K562 (cell line): ENCODE data around the gene IFI44L. TPM values are rescaled to one million over a fixed set of nuclear protein-coding genes. Genes with fewer than 3 reads are reported as not detected.

Experiments used
- ATAC-seq: fragments of 200-7000 bp; cut with Tn5 transposase; 3 replicates; pipeline ENCODE4 v1.9.1; 2020; ENCODE audit warnings: moderate library complexity
- BruUV-seq: library from RNA; stranded (reverse); fragments of 400-500 nt; replicated peaks from 2 replicates; lab custom pipeline; 2021; lab: Mats Ljungman, UMichigan
- CTCF ChIA-PET: fragments of 300-600 bp; formaldehyde crosslinking; extraction: SDS; loops from one replicate; lab custom pipeline; 2021; ENCODE audit warnings: low intra/inter-chr PET ratio; lab: Yijun Ruan, JAX
- POLR2A ChIA-PET: fragments of 300-600, 350-650 bp; sonication (Branson Sonifier 250); formaldehyde crosslinking; extraction: SDS; loops from one replicate; lab custom pipeline; 2021; ENCODE audit warnings: antibody characterized with exemption, inconsistent platforms; lab: Yijun Ruan, JAX
- DNase-seq, 4 experiments: peaks; one replicate each; pipeline versions ENCODE4 v3.0.0 to v3.0.0-alpha.2; 2011 to 2018; ENCODE audit warnings: low spot score in 3 of 4, mixed read lengths in 3 of 4; ENCODE audit errors: extremely low read depth in 1 of 4
- FAIRE-seq: peaks from 2 replicates; lab custom pipeline; 2011; peaks lifted over from hg19 to GRCh38; lab: Jason Lieb, UNC
- H2AFZ ChIP-seq: 2 replicates; pipeline ENCODE4 v1.6.0; 2011; ENCODE audit warnings: low read depth, low read length, control low read depth, inconsistent platforms
- H3K27ac ChIP-seq: fragments of 200-600 bp; 3 replicates; pipeline ENCODE4 v1.8.0; 2011; ENCODE audit warnings: low read depth, mild to moderate bottlenecking, control low read depth, inconsistent platforms, low read length, moderate library complexity, mixed read lengths; ENCODE audit errors: extremely low read depth
- H3K27me3 ChIP-seq, 2 experiments: fragments of 300-600 bp in 1 of 2; 2 replicates in 1 of 2; 3 replicates in 1 of 2; pipeline versions ENCODE4 v1.6.0 to v1.8.0; 2011; ENCODE audit warnings: inconsistent platforms in 2 of 2, low read length in 2 of 2, mild to moderate bottlenecking in 1 of 2, mixed read lengths in 1 of 2, moderate library complexity in 1 of 2; ENCODE audit not compliant: control insufficient read depth in 2 of 2, insufficient read depth in 2 of 2
- H3K36me3 ChIP-seq: fragments of 300-600 bp; 3 replicates; pipeline ENCODE4 v1.8.0; 2011; ENCODE audit warnings: mild to moderate bottlenecking, low read length, inconsistent platforms; ENCODE audit not compliant: control insufficient read depth, insufficient read depth
- H3K4me1 ChIP-seq, 2 experiments: fragments of 200-600 bp in 1 of 2; replicated peaks in 1 of 2; 2 replicates in 1 of 2; 3 replicates in 1 of 2; pipeline versions ENCODE4 v1.5.1 to v1.8.0; 2011; ENCODE audit warnings: inconsistent platforms in 2 of 2, low read length in 2 of 2, mild to moderate bottlenecking in 1 of 2, mixed read lengths in 1 of 2, moderate library complexity in 1 of 2; ENCODE audit not compliant: control insufficient read depth in 2 of 2, insufficient read depth in 2 of 2
- H3K4me2 ChIP-seq: 2 replicates; pipeline ENCODE4 v1.6.1; 2011; ENCODE audit warnings: low read length, control low read depth, inconsistent platforms, mixed read lengths; ENCODE audit not compliant: insufficient read depth
- H3K4me3 ChIP-seq: fragments of 200-600 bp; sonication (generic), shearing (Covaris generic); 2 replicates; pipeline ENCODE4 v1.5.1; 2016; ENCODE audit warnings: control low read depth, inconsistent platforms
- H3K79me2 ChIP-seq: fragments of 200-600 bp; 3 replicates; pipeline ENCODE4 v1.8.0; 2011; ENCODE audit warnings: low read length, inconsistent platforms; ENCODE audit not compliant: control insufficient read depth, insufficient read depth
- H3K9ac ChIP-seq, 2 experiments: 2 replicates each; pipeline versions ENCODE4 v1.6.0 to v1.6.1; 2011; ENCODE audit warnings: low read depth in 2 of 2, low read length in 2 of 2, control low read depth in 1 of 2, inconsistent platforms in 1 of 2, mild to moderate bottlenecking in 1 of 2, mixed read lengths in 1 of 2; ENCODE audit not compliant: insufficient read depth in 1 of 2
- H3K9me1 ChIP-seq: one replicate; pipeline ENCODE4 v1.6.0; 2011; ENCODE audit warnings: inconsistent platforms, mild to moderate bottlenecking, low read length, moderate library complexity; ENCODE audit not compliant: control insufficient read depth, insufficient read depth
- H3K9me3 ChIP-seq: replicated peaks from 2 replicates; pipeline ENCODE4 v1.5.1; 2011; ENCODE audit warnings: low read depth, low read length, inconsistent platforms; ENCODE audit not compliant: control insufficient read depth, insufficient read depth
- H4K20me1 ChIP-seq: replicated peaks from 2 replicates; pipeline ENCODE4 v1.6.1; 2011; ENCODE audit warnings: low read length, inconsistent platforms, mixed read lengths; ENCODE audit not compliant: control insufficient read depth, insufficient read depth
- E2F3 ChIP-seq: fragments of 250-450 bp; sonication (Bioruptor Pico); IDR thresholded peaks from 2 replicates; pipeline ENCODE4 v1.4.0; 2020; ENCODE audit warnings: mild to moderate bottlenecking
- MCM5 ChIP-seq: fragments of 450-650 bp; IDR thresholded peaks from 2 replicates; pipeline ENCODE4 v1.6.1; 2016; ENCODE audit warnings: low read depth
- POLR2H ChIP-seq: IDR thresholded peaks from 2 replicates; pipeline ENCODE4 v1.6.1; 2016; ENCODE audit warnings: missing genetic modification characterization, low read depth, mild to moderate bottlenecking, control low read depth, missing compliant biosample characterization, moderate library complexity
- SMAD2 ChIP-seq: fragments of 150-350 bp; IDR thresholded peaks from 2 replicates; pipeline ENCODE4 v1.6.1; 2014; ENCODE audit warnings: low read depth, mild to moderate bottlenecking, low read length
- ZNF316 ChIP-seq: fragments of 450-650 bp; IDR thresholded peaks from 2 replicates; pipeline ENCODE4 v1.6.1; 2016
- ZNF354B ChIP-seq: fragments of 250-450 bp; sonication (Bioruptor Pico); IDR thresholded peaks from 2 replicates; pipeline ENCODE4 v1.4.0; 2020
- ZNF431 ChIP-seq: sonication (generic); formaldehyde crosslinking; IDR thresholded peaks from 2 replicates; pipeline ENCODE4 v1.8.0; 2022; ENCODE audit warnings: mild to moderate bottlenecking, missing genetic modification reagents
- ZNF583 ChIP-seq: fragments of 250-450 bp; sonication (Bioruptor Pico); IDR thresholded peaks from 2 replicates; pipeline ENCODE4 v1.4.0; 2020
- WGBS: fragments of 100-300 bp; shearing (Covaris generic); methylation state at CpG from one replicate; pipeline ENCODE4 v1.1.6; 2016; ENCODE audit warnings: low coverage, mixed read lengths; ENCODE audit not compliant: insufficient coverage; ENCODE audit errors: missing lambda C conversion rate; 5-methylcytosine and 5-hydroxymethylcytosine counted together
- in situ Hi-C: fragments of 300-500 bp; cut with MboI; formaldehyde crosslinking; loops from 4 replicates; pipeline ENCODE4 v1.15.0; 2018; ENCODE audit warnings: inconsistent platforms, mixed read lengths
- intact Hi-C: fragments of 100-400 bp; cut with micrococcal nuclease; formaldehyde crosslinking; loops from 2 replicates; pipeline ENCODE4 v1.14.2; 2022
- polyA plus RNA-seq, 8 experiments: library from polyadenylated mRNA; depleted of rRNA in 4 of 8; stranded (reverse) in 5 of 8; unstranded in 3 of 8; fragments of >200 nt; fragmentation: Nextera tagmentation in 2 of 8; fragmentation: Illumina TruSeq in 1 of 8; extraction: Ambion mirVana in 2 of 8; extraction: Trizol in 1 of 8; gene quantifications; 2 replicates each; pipeline versions ENCODE4 v1.2.1 to v1.2.3, GENCODE V29; 2011 to 2014; ENCODE audit warnings: inconsistent platforms in 1 of 8, missing spikeins in 1 of 8
- total RNA-seq, 7 experiments: library from RNA; depleted of rRNA in 6 of 7; stranded (reverse); fragments of >200 nt in 6 of 7; fragmentation: Illumina TruSeq in 2 of 7; extraction: Trizol in 2 of 7; gene quantifications; 2 replicates each; pipeline versions ENCODE4 v1.2.1 to v1.2.3, GENCODE V29; 2011 to 2021; ENCODE audit warnings: low replicate concordance in 1 of 7
- TF ChIP-seq, protein P1 (sequence below): fragments of 200-800 bp; sonication (Bioruptor generic); IDR thresholded peaks from 2 replicates; pipeline ENCODE4 v1.6.1; 2017; ENCODE audit warnings: missing genetic modification characterization, missing compliant biosample characterization
- TF ChIP-seq, protein P2 (sequence below): fragments of 250-450 bp; sonication (Bioruptor Pico); IDR thresholded peaks from 2 replicates; pipeline ENCODE4 v1.8.0; 2021; ENCODE audit warnings: moderate library complexity, mild to moderate bottlenecking, inconsistent platforms
- TF ChIP-seq, protein P3 (sequence below): fragments of 450-650 bp; IDR thresholded peaks from 2 replicates; pipeline ENCODE4 v1.6.1; 2017; ENCODE audit warnings: antibody characterized with exemption
- TF ChIP-seq, protein P4 (sequence below), 2 experiments: IDR thresholded peaks; 2 replicates each; pipeline ENCODE4 v1.6.1; 2011; ENCODE audit warnings: borderline replicate concordance in 1 of 2, control low read depth in 1 of 2, low read depth in 1 of 2, low read length in 1 of 2, mild to moderate bottlenecking in 1 of 2, mixed read lengths in 1 of 2, moderate library complexity in 1 of 2; ENCODE audit not compliant: insufficient read depth in 1 of 2, insufficient read length in 1 of 2, poor library complexity in 1 of 2, severe bottlenecking in 1 of 2; ENCODE audit errors: extremely low read depth in 1 of 2

The IFI44L gene
- total and polyA plus RNA-seq, 9 of the 15 experiments (the other 6 are each of a cell fraction or from before 2014, with no cell fraction given) = 0.04 to 0.22 TPM; not detected in 7

DNA sequence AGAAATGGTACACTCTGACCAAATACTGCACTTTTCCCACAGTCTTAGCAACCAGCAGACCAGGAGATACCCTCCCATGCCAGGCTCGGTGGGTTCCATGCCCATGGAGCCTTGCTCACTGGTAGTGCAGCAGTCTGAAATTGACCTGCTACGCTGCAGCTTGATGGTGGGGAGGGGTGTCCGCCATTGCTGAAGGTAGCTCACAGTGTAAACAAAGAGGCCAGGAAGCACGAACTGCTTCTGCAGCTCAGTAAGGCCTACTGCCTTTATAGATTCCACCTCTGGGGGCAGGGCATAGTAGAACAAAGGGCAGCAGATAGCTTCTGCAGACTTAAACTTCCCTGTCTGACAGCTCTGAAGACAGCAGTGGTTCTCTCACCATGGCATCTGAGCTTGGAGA, 12.3 kb upstream of the IFI44L start:
- Histone ChIP-seq H3K27me3 (no peaks in the 10 kb centered on the region), H3K4me1 (no peaks in the 10 kb centered on the region)
- TF ChIP-seq MCM5 = no peak
- no peak for TF ChIP-seq ZNF583
- TF ChIP-seq ZNF316 = no peak
- TF ChIP-seq ZNF431 (CRISPR knock-in tag) = no peak
- TF ChIP-seq SMAD2 = no peak
- no peak for TF ChIP-seq POLR2H (tag)
- TF ChIP-seq, protein P1, sequence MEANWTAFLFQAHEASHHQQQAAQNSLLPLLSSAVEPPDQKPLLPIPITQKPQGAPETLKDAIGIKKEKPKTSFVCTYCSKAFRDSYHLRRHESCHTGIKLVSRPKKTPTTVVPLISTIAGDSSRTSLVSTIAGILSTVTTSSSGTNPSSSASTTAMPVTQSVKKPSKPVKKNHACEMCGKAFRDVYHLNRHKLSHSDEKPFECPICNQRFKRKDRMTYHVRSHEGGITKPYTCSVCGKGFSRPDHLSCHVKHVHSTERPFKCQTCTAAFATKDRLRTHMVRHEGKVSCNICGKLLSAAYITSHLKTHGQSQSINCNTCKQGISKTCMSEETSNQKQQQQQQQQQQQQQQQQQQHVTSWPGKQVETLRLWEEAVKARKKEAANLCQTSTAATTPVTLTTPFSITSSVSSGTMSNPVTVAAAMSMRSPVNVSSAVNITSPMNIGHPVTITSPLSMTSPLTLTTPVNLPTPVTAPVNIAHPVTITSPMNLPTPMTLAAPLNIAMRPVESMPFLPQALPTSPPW (CRISPR knock-in tag) = no peak
- TF ChIP-seq E2F3 (CRISPR knock-in tag) = no peak
- TF ChIP-seq, protein P2, sequence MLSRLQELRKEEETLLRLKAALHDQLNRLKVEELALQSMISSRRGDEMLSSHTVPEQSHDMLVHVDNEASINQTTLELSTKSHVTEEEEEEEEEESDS (CRISPR knock-in tag) = no peak
- TF ChIP-seq, protein P3, sequence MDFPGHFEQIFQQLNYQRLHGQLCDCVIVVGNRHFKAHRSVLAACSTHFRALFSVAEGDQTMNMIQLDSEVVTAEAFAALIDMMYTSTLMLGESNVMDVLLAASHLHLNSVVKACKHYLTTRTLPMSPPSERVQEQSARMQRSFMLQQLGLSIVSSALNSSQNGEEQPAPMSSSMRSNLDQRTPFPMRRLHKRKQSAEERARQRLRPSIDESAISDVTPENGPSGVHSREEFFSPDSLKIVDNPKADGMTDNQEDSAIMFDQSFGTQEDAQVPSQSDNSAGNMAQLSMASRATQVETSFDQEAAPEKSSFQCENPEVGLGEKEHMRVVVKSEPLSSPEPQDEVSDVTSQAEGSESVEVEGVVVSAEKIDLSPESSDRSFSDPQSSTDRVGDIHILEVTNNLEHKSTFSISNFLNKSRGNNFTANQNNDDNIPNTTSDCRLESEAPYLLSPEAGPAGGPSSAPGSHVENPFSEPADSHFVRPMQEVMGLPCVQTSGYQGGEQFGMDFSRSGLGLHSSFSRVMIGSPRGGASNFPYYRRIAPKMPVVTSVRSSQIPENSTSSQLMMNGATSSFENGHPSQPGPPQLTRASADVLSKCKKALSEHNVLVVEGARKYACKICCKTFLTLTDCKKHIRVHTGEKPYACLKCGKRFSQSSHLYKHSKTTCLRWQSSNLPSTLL = no peak
- TF ChIP-seq, protein P4, sequence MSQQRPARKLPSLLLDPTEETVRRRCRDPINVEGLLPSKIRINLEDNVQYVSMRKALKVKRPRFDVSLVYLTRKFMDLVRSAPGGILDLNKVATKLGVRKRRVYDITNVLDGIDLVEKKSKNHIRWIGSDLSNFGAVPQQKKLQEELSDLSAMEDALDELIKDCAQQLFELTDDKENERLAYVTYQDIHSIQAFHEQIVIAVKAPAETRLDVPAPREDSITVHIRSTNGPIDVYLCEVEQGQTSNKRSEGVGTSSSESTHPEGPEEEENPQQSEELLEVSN (IDR thresholded peaks at IDR 0.05; ENCODE audit: borderline replicate concordance in 1 of 2, extremely low read depth in 1 of 2, insufficient read depth in 1 of 2, insufficient read length in 1 of 2, low read depth in 1 of 2, low read length in 1 of 2, poor library complexity in 1 of 2, severe bottlenecking in 1 of 2) = no peak
- TF ChIP-seq ZNF354B (CRISPR knock-in tag) = no peak
- TF ChIP-seq, all 486 proteins: peak for 0
- Histone ChIP-seq H3K4me2 (no peak overlapping the region), H4K20me1 (no peaks in the 10 kb centered on the region), H3K9ac (no peak overlapping the region), H3K4me3 (no peak overlapping the region), H3K36me3 (no peaks in the 10 kb centered on the region), H3K9me3 (no peaks in the 10 kb centered on the region), H3K79me2 (no peaks in the 10 kb centered on the region), H3K9me1 (no peaks in the 10 kb centered on the region), H2AFZ (no peak overlapping the region), H3K27ac (no peak overlapping the region)
- ChIA-PET POLR2A (no interaction called here), CTCF (interaction anchor here (1.5 kb wide), 1 partner anchor 477 kb away, joined by 8 read pairs; no protein-coding TSS in a partner anchor)
- FAIRE-seq (no peak), ATAC-seq (no peak), DNase-seq (no peak)
- no TSS peak for BruUV-seq
- intact Hi-C loops = loop anchor here (2.0 kb wide), 1 partner anchor 463 kb away; no protein-coding TSS in a partner anchor
- in situ Hi-C loops = no loop called here
- WGBS = 4% methylated on average over 4 of the region's 4 CpGs
